Keratinocyte (primary cell): ENCODE results near the gene UBL5. TPM values are rescaled to one million over a fixed set of nuclear protein-coding genes. Genes with fewer than 3 reads are reported as not detected.

ENCODE experiments used
- DNase-seq: peaks from one replicate; pipeline ENCODE4 v3.0.0-alpha.2; 2011; ENCODE audit warnings: low read depth, missing footprints, low spot score
- FAIRE-seq: peaks from 2 replicates; lab custom pipeline; 2011; peaks lifted over from hg19 to GRCh38; lab: Jason Lieb, UNC
- H2AFZ ChIP-seq: 2 replicates; pipeline ENCODE4 v1.6.0; 2012; ENCODE audit warnings: low read length, control low read depth, inconsistent platforms; ENCODE audit not compliant: control insufficient read depth
- H3K27ac ChIP-seq: 2 replicates; pipeline ENCODE4 v1.5.1; 2011; ENCODE audit warnings: low read length; ENCODE audit not compliant: control insufficient read depth, insufficient read depth
- H3K27me3 ChIP-seq: 3 replicates; pipeline ENCODE4 v1.6.0; 2011; ENCODE audit warnings: low read length; ENCODE audit not compliant: control insufficient read depth, insufficient read depth; ENCODE audit errors: extremely low read depth
- H3K36me3 ChIP-seq, 2 experiments: 2 replicates in 1 of 2; 3 replicates in 1 of 2; pipeline ENCODE4 v1.5.1; 2011; ENCODE audit warnings: low read length in 2 of 2, mild to moderate bottlenecking in 1 of 2; ENCODE audit not compliant: control insufficient read depth in 2 of 2, insufficient read depth in 2 of 2; ENCODE audit errors: extremely low read depth in 1 of 2
- H3K4me1 ChIP-seq: 3 replicates; pipeline ENCODE4 v1.5.1; 2011; ENCODE audit warnings: low read length; ENCODE audit not compliant: control insufficient read depth, insufficient read depth; ENCODE audit errors: extremely low read depth
- H3K4me2 ChIP-seq: 3 replicates; pipeline ENCODE4 v1.6.0; 2011; ENCODE audit warnings: low read depth, low read length; ENCODE audit not compliant: control insufficient read depth, insufficient read depth; ENCODE audit errors: extremely low read depth
- H3K4me3 ChIP-seq, 3 experiments: fragments of 200-600 bp in 1 of 3; sonication (generic) in 1 of 3; 2 replicates in 2 of 3; 3 replicates in 1 of 3; pipeline ENCODE4 v1.5.1; 2011 to 2016; ENCODE audit warnings: low read length in 3 of 3, mild to moderate bottlenecking in 3 of 3, control low read depth in 2 of 3, inconsistent platforms in 1 of 3, low read depth in 1 of 3, mixed read lengths in 1 of 3, mixed run types in 1 of 3, moderate library complexity in 1 of 3; ENCODE audit not compliant: control insufficient read depth in 2 of 3, insufficient read depth in 2 of 3; ENCODE audit errors: extremely low read depth in 1 of 3
- H3K79me2 ChIP-seq: 2 replicates; pipeline ENCODE4 v1.6.0; 2012; ENCODE audit warnings: low read length; ENCODE audit not compliant: control insufficient read depth, insufficient read depth
- H3K9ac ChIP-seq: 3 replicates; pipeline ENCODE4 v1.6.0; 2011; ENCODE audit warnings: low read length; ENCODE audit not compliant: control insufficient read depth, insufficient read depth; ENCODE audit errors: extremely low read depth
- H3K9me1 ChIP-seq: 3 replicates; pipeline ENCODE4 v1.6.0; 2011; ENCODE audit warnings: low read length; ENCODE audit not compliant: control insufficient read depth, insufficient read depth; ENCODE audit errors: extremely low read depth
- H3K9me3 ChIP-seq: 2 replicates; pipeline ENCODE4 v1.5.1; 2012; ENCODE audit warnings: low read depth, low read length; ENCODE audit not compliant: control insufficient read depth
- H4K20me1 ChIP-seq: 3 replicates; pipeline ENCODE4 v1.6.0; 2011; ENCODE audit warnings: low read length; ENCODE audit not compliant: control insufficient read depth, insufficient read depth; ENCODE audit errors: extremely low read depth
- CTCF ChIP-seq, 3 experiments: IDR thresholded peaks in 1 of 3; conservative IDR thresholded peaks in 1 of 3; optimal IDR thresholded peaks in 1 of 3; 2 replicates in 2 of 3; 3 replicates in 1 of 3; pipeline versions ENCODE3 to v1.5.1; 2011; ENCODE audit warnings: low read length in 3 of 3, mild to moderate bottlenecking in 3 of 3, moderate library complexity in 2 of 3, control low read depth in 1 of 3, inconsistent platforms in 1 of 3; ENCODE audit not compliant: insufficient read depth in 2 of 3; ENCODE audit errors: extremely low read depth in 1 of 3
- EZH2 ChIP-seq: IDR thresholded peaks from one replicate; pipeline ENCODE4 v1.6.1; 2012; ENCODE audit warnings: inconsistent platforms, mild to moderate bottlenecking, low read length, moderate library complexity
- dilution Hi-C: fragments of 300-500 bp; cut with MboI; formaldehyde crosslinking; loops from one replicate; pipeline ENCODE4 v1.7.0; 2020; ENCODE audit warnings: low sequenced_read_pairs; ENCODE audit not compliant: extremely low pct_ligation_motif_present
- polyA plus RNA-seq, 5 experiments: library from polyadenylated mRNA; depleted of rRNA in 3 of 5; stranded (reverse) in 3 of 5; stranded (forward) in 1 of 5; unstranded in 1 of 5; fragments of >200 nt; gene quantifications; 1 replicate in 1 of 5; 2 replicates in 3 of 5; 3 replicates in 1 of 5; pipeline versions ENCODE4 v1.2.1 to v1.2.3, GENCODE V29; 2011 to 2012; ENCODE audit warnings: missing spikeins in 2 of 5, low read depth in 1 of 5, low replicate concordance in 1 of 5

UBL5 gene
- polyA plus RNA-seq, 1 donor (not counting 4 experiments of a cell fraction or from before 2014, with no cell fraction given), result 995 TPM

GRCh38 chr19:9828551-9829063 lies 889 bp downstream of the UBL5 start:
- Histone ChIP-seq H4K20me1 (no peaks in the 10 kb centered on the region), H3K4me3 (peak overlapping the region; percentile 70 to 98 (median 97)), H3K4me2 (peak overlapping the region; percentile 97), H3K9me1 (no peaks in the 10 kb centered on the region), H3K27ac (peak overlapping the region; percentile 60), H2AFZ (peak overlapping the region; percentile 68), H3K79me2 (peaks cover 48% of the 10 kb centered on the region), H3K36me3 (peaks cover 8% of the 10 kb centered on the region in 2 experiments), H3K9ac (peak overlapping the region; percentile 90), H3K4me1 (peaks cover 6% of the 10 kb centered on the region), H3K27me3 (no peaks in the 10 kb centered on the region), H3K9me3 (no peaks in the 10 kb centered on the region)
- dilution Hi-C loops, result no loop called here
- TF ChIP-seq CTCF (optimal IDR thresholded peaks at IDR 0.05 in 1 of 3, IDR thresholded peaks at IDR 0.05 in 1 of 3, conservative IDR thresholded peaks at IDR 0.05 in 1 of 3; ENCODE audit: extremely low read depth in 1 of 3, insufficient read depth in 2 of 3, low read length in 3 of 3) (no peak), EZH2 (no peak)
- FAIRE-seq, result no peak
- no peak for DNase-seq

GRCh38 chr19:9834307-9834725 lies 6.6 kb downstream of the UBL5 start:
- peaks cover 8% of the 10 kb centered on the region for H3K4me1 ChIP-seq
- H2AFZ ChIP-seq, result no peak overlapping the region
- no peaks in the 10 kb centered on the region for H3K9me1 ChIP-seq
- H3K9me3 ChIP-seq, result no peaks in the 10 kb centered on the region
- H3K4me3 ChIP-seq, result peak overlapping the region in 2 of 3 experiments; percentile 89 to 94
- dilution Hi-C loops, result no loop called here
- H3K9ac ChIP-seq, result no peak overlapping the region
- no peak for DNase-seq
- H3K27ac ChIP-seq, result no peak overlapping the region
- peaks cover 11 to 20% of the 10 kb centered on the region in 2 experiments for H3K36me3 ChIP-seq
- peaks cover 29% of the 10 kb centered on the region for H3K79me2 ChIP-seq
- H3K27me3 ChIP-seq, result no peaks in the 10 kb centered on the region
- no peak overlapping the region for H3K4me2 ChIP-seq
- no peak for TF ChIP-seq CTCF (optimal IDR thresholded peaks at IDR 0.05 in 1 of 3, IDR thresholded peaks at IDR 0.05 in 1 of 3, conservative IDR thresholded peaks at IDR 0.05 in 1 of 3; ENCODE audit: extremely low read depth in 1 of 3, insufficient read depth in 2 of 3, low read length in 3 of 3)
- no peaks in the 10 kb centered on the region for H4K20me1 ChIP-seq
- no peak for FAIRE-seq
